Measurements from ENCODE around the gene CAMK2D.

- TF ChIP-seq BACH2 (CRISPR knock-in tag; IDR thresholded peaks at IDR 0.05; ENCODE audit: borderline replicate concordance) (no peak), RARB (CRISPR knock-in tag; IDR thresholded peaks at IDR 0.05) (no peak), CSDC2 (CRISPR knock-in tag; IDR thresholded peaks at IDR 0.05) (no peak)
- TF ChIP-seq, protein P1, sequence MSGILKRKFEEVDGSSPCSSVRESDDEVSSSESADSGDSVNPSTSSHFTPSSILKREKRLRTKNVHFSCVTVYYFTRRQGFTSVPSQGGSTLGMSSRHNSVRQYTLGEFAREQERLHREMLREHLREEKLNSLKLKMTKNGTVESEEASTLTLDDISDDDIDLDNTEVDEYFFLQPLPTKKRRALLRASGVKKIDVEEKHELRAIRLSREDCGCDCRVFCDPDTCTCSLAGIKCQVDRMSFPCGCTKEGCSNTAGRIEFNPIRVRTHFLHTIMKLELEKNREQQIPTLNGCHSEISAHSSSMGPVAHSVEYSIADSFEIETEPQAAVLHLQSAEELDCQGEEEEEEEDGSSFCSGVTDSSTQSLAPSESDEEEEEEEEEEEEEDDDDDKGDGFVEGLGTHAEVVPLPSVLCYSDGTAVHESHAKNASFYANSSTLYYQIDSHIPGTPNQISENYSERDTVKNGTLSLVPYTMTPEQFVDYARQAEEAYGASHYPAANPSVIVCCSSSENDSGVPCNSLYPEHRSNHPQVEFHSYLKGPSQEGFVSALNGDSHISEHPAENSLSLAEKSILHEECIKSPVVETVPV (CRISPR knock-in tag; IDR thresholded peaks at IDR 0.05) = no peak
- TF ChIP-seq, protein P2, sequence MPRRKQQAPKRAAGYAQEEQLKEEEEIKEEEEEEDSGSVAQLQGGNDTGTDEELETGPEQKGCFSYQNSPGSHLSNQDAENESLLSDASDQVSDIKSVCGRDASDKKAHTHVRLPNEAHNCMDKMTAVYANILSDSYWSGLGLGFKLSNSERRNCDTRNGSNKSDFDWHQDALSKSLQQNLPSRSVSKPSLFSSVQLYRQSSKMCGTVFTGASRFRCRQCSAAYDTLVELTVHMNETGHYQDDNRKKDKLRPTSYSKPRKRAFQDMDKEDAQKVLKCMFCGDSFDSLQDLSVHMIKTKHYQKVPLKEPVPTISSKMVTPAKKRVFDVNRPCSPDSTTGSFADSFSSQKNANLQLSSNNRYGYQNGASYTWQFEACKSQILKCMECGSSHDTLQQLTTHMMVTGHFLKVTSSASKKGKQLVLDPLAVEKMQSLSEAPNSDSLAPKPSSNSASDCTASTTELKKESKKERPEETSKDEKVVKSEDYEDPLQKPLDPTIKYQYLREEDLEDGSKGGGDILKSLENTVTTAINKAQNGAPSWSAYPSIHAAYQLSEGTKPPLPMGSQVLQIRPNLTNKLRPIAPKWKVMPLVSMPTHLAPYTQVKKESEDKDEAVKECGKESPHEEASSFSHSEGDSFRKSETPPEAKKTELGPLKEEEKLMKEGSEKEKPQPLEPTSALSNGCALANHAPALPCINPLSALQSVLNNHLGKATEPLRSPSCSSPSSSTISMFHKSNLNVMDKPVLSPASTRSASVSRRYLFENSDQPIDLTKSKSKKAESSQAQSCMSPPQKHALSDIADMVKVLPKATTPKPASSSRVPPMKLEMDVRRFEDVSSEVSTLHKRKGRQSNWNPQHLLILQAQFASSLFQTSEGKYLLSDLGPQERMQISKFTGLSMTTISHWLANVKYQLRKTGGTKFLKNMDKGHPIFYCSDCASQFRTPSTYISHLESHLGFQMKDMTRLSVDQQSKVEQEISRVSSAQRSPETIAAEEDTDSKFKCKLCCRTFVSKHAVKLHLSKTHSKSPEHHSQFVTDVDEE (CRISPR knock-in tag; IDR thresholded peaks at IDR 0.05) = no peak
Measured at GRCh38 chr4:113457121-113457520, 304.4 kb downstream of the CAMK2D start.
